Body of pancreas (tissue), 4 donors: Measurements from ENCODE around the gene PCDH8. TPM values are rescaled to one million over a fixed set of nuclear protein-coding genes. Genes with fewer than 3 reads are reported as not detected.

ENCODE experiments used
- ATAC-seq: fragments of 150-250 bp; one replicate; pipeline ENCODE4 v1.9.1; 2016
- DNase-seq, 4 donors: peaks; one replicate each; pipeline ENCODE4 v3.0.0-alpha.2; 2019
- H3K27ac ChIP-seq, 4 donors: fragments of 200-600 bp; sonication (generic); 1 replicate in 3 of 4; 2 replicates in 1 of 4; pipeline versions ENCODE4 v1.5.1 to v1.6.1; 2016 to 2019; ENCODE audit warnings: mild to moderate bottlenecking in 1 of 4, mixed read lengths in 1 of 4, moderate library complexity in 1 of 4
- H3K27me3 ChIP-seq, 2 donors: fragments of 200-600 bp; sonication (generic); one replicate each; pipeline ENCODE4 v1.6.0; 2016; ENCODE audit warnings: mild to moderate bottlenecking in 1 of 2
- H3K36me3 ChIP-seq, 2 donors: fragments of 200-600 bp; sonication (generic); replicated peaks in 1 of 2; 2 replicates each; pipeline ENCODE4 v1.5.1; 2016; ENCODE audit warnings: low read depth in 2 of 2; ENCODE audit not compliant: insufficient read depth in 1 of 2
- H3K4me1 ChIP-seq: fragments of 200-600 bp; sonication (generic); one replicate; pipeline ENCODE4 v1.6.0; 2016
- H3K4me3 ChIP-seq, 2 donors: fragments of 200-600 bp; sonication (generic); 1 replicate in 1 of 2; 2 replicates in 1 of 2; pipeline ENCODE4 v1.5.1; 2016 to 2019
- H3K9me3 ChIP-seq, 3 donors: fragments of 200-600 bp; sonication (generic); 1 replicate in 2 of 3; 2 replicates in 1 of 3; pipeline ENCODE4 v1.5.1; 2016
- CTCF ChIP-seq, 7 experiments: fragments of 450-650 bp in 4 of 7; fragments of 200-600 bp in 3 of 7; sonication (generic) in 3 of 7; IDR thresholded peaks; one replicate each; pipeline ENCODE4 v1.5.1; 2016 to 2019; ENCODE audit warnings: antibody characterized with exemption in 7 of 7
- POLR2A ChIP-seq, 3 donors: fragments of 450-650 bp; IDR thresholded peaks; one replicate each; pipeline ENCODE4 v1.6.1; 2016; ENCODE audit warnings: antibody characterized with exemption in 3 of 3, mild to moderate bottlenecking in 2 of 3
- WGBS, 2 donors: methylation state at CpG; one replicate each; pipeline ENCODE4 v1.1.5; 2017; 5-methylcytosine and 5-hydroxymethylcytosine counted together
- intact Hi-C: fragments of 100-400 bp; cut with DNase I; formaldehyde crosslinking; loops from one replicate; pipeline ENCODE4 v1.15.1; 2023
- total RNA-seq, 2 donors: library from RNA; depleted of rRNA; stranded (reverse); fragments of >200 nt; gene quantifications; one replicate each; pipeline ENCODE4 v1.1.0, GENCODE V29; 2016

PCDH8 gene
- total RNA-seq, 2 donors from 2014 or later: not detected

- no peak overlapping the region for H3K27ac ChIP-seq
- DNase-seq: no peak
- H3K36me3 ChIP-seq: no peaks in the 10 kb centered on the region
- peaks cover 23% of the 10 kb centered on the region for H3K4me1 ChIP-seq
- no peak overlapping the region for H3K4me3 ChIP-seq
- TF ChIP-seq POLR2A (IDR thresholded peaks at IDR 0.05) (no peak), CTCF (IDR thresholded peaks at IDR 0.05) (no peak)
- peaks cover 0 to 29% of the 10 kb centered on the region in 2 donors for H3K27me3 ChIP-seq
- no peak for ATAC-seq
- WGBS, 2 donors: 4 to 10% methylated on average over 16 of the region's 16 CpGs
- H3K9me3 ChIP-seq: no peaks in the 10 kb centered on the region
- intact Hi-C loops: loop anchor here (10.0 kb wide), 1 partner anchor 349 kb away; no protein-coding TSS in a partner anchor
Observed at GRCh38 chr13:52845334-52845761, 3.1 kb downstream of the PCDH8 start.

- H3K27me3 ChIP-seq: peaks cover 0 to 29% of the 10 kb centered on the region in 2 donors
Observed at GRCh38 chr13:52844836-52845235, 3.6 kb downstream of the PCDH8 start.

GRCh38 chr13:52842441-52842840, 6.0 kb downstream of the PCDH8 start:
- 70 to 73% methylated on average over 10 of the region's 10 CpGs for WGBS, 2 donors

More at GRCh38 chr13:52844836-52845235, 3.6 kb downstream of the PCDH8 start:
- TF ChIP-seq POLR2A (IDR thresholded peaks at IDR 0.05) (no peak), CTCF (IDR thresholded peaks at IDR 0.05) (no peak)
- Histone ChIP-seq H3K4me3 (no peak overlapping the region), H3K9me3 (no peaks in the 10 kb centered on the region), H3K27ac (no peak overlapping the region), H3K36me3 (no peaks in the 10 kb centered on the region), H3K4me1 (peaks cover 20% of the 10 kb centered on the region)
- ATAC-seq (no peak), DNase-seq (no peak)
- intact Hi-C loops: loop anchor here (10.0 kb wide), 1 partner anchor 350 kb away; no protein-coding TSS in a partner anchor
- 57 to 85% methylated on average over 11 of the region's 11 CpGs for WGBS, 2 donors

GRCh38 chr13:52840066-52840465, 8.4 kb downstream of the PCDH8 start:
- TF ChIP-seq CTCF (IDR thresholded peaks at IDR 0.05): no peak
- no peak for TF ChIP-seq POLR2A (IDR thresholded peaks at IDR 0.05)
- Histone ChIP-seq H3K36me3 (no peaks in the 10 kb centered on the region), H3K4me1 (no peaks in the 10 kb centered on the region), H3K4me3 (no peak overlapping the region), H3K9me3 (no peaks in the 10 kb centered on the region), H3K27me3 (peaks cover 0 to 4% of the 10 kb centered on the region in 2 donors), H3K27ac (no peak overlapping the region)
- ATAC-seq (no peak), DNase-seq (no peak)
- 43 to 73% methylated on average over 6 of the region's 6 CpGs for WGBS, 2 donors
- intact Hi-C loops: loop anchor here (10.0 kb wide), 1 partner anchor 355 kb away; no protein-coding TSS in a partner anchor

More at GRCh38 chr13:52842441-52842840, 6.0 kb downstream of the PCDH8 start:
- no peak for DNase-seq
- H3K27ac ChIP-seq: no peak overlapping the region
- no peaks in the 10 kb centered on the region for H3K9me3 ChIP-seq
- H3K36me3 ChIP-seq: no peaks in the 10 kb centered on the region
- H3K27me3 ChIP-seq: peaks cover 0 to 9% of the 10 kb centered on the region in 2 donors
- intact Hi-C loops: loop anchor here (10.0 kb wide), 1 partner anchor 352 kb away; no protein-coding TSS in a partner anchor
- peaks cover 20% of the 10 kb centered on the region for H3K4me1 ChIP-seq
- no peak overlapping the region for H3K4me3 ChIP-seq
- no peak for ATAC-seq
- TF ChIP-seq CTCF (IDR thresholded peaks at IDR 0.05) (no peak), POLR2A (IDR thresholded peaks at IDR 0.05) (no peak)
